Measurements from ENCODE around the gene FOXS1. TPM values are rescaled to one million over a fixed set of nuclear protein-coding genes. Genes with fewer than 3 reads are reported as not detected.

The FOXS1 gene
- total and polyA plus RNA-seq, 9 donors = 0.40 to 5.0 (median 0.69) TPM; not detected in 2

GRCh38 chr20:31806564-31807355, 38.6 kb downstream of the FOXS1 start:
- no peak overlapping the region for H3K4me3 ChIP-seq
- no peak overlapping the region for H3K27ac ChIP-seq
- H3K27me3 ChIP-seq = no peaks in the 10 kb centered on the region
- TF ChIP-seq EP300 (IDR thresholded peaks at IDR 0.05) = no peak
- no peak for TF ChIP-seq POLR2A (IDR thresholded peaks at IDR 0.05)
- TF ChIP-seq CTCF (IDR thresholded peaks at IDR 0.05) = no peak
- H3K4me1 ChIP-seq (ENCODE audit: insufficient read depth) = no peaks in the 10 kb centered on the region
- no peaks in the 10 kb centered on the region for H3K36me3 ChIP-seq
- no peaks in the 10 kb centered on the region for H3K9me3 ChIP-seq
- intact Hi-C loops (cut with DNase I) = no loop called here
- WGBS, 3 donors = 77 to 84% (median 78%) methylated on average over 8 of the region's 8 CpGs
- DNase-seq = no peak

GRCh38 chr20:31803552-31804291, 41.7 kb downstream of the FOXS1 start:
- H3K27ac ChIP-seq = no peak overlapping the region
- H3K4me3 ChIP-seq = no peak overlapping the region
- DNase-seq = no peak
- H3K36me3 ChIP-seq = no peaks in the 10 kb centered on the region
- no peak for TF ChIP-seq EP300 (IDR thresholded peaks at IDR 0.05)
- TF ChIP-seq CTCF (IDR thresholded peaks at IDR 0.05) = no peak
- no peak for TF ChIP-seq POLR2A (IDR thresholded peaks at IDR 0.05)
- 91 to 95% (median 93%) methylated on average over 7 of the region's 7 CpGs for WGBS, 3 donors
- no peaks in the 10 kb centered on the region for H3K4me1 ChIP-seq (ENCODE audit: insufficient read depth)
- no peaks in the 10 kb centered on the region for H3K27me3 ChIP-seq
- no peaks in the 10 kb centered on the region for H3K9me3 ChIP-seq
- intact Hi-C loops (cut with DNase I) = no loop called here

- WGBS, 3 donors = 76 to 86% (median 76%) methylated on average over 7 of the region's 7 CpGs
- no peak for DNase-seq
- H3K4me3 ChIP-seq = no peak overlapping the region
- no peak for TF ChIP-seq EP300 (IDR thresholded peaks at IDR 0.05)
- TF ChIP-seq POLR2A (IDR thresholded peaks at IDR 0.05) = no peak
- TF ChIP-seq CTCF (IDR thresholded peaks at IDR 0.05) = no peak
- H3K27me3 ChIP-seq = no peaks in the 10 kb centered on the region
- no peaks in the 10 kb centered on the region for H3K36me3 ChIP-seq
- intact Hi-C loops (cut with DNase I) = no loop called here
- no peaks in the 10 kb centered on the region for H3K9me3 ChIP-seq
- no peak overlapping the region for H3K27ac ChIP-seq
- no peaks in the 10 kb centered on the region for H3K4me1 ChIP-seq (ENCODE audit: insufficient read depth)
Observed at GRCh38 chr20:31801508-31801907, 43.9 kb downstream of the FOXS1 start.

- Histone ChIP-seq H3K9me3 (no peaks in the 10 kb centered on the region), H3K4me1 (ENCODE audit: insufficient read depth) (no peaks in the 10 kb centered on the region), H3K36me3 (no peaks in the 10 kb centered on the region), H3K27me3 (no peaks in the 10 kb centered on the region), H3K4me3 (no peak overlapping the region), H3K27ac (no peak overlapping the region)
- no peak for DNase-seq
- no peak for TF ChIP-seq POLR2A (IDR thresholded peaks at IDR 0.05)
- no peak for TF ChIP-seq CTCF (IDR thresholded peaks at IDR 0.05)
- TF ChIP-seq EP300 (IDR thresholded peaks at IDR 0.05) = no peak
- intact Hi-C loops (cut with DNase I) = no loop called here
- WGBS, 3 donors = 85 to 91% (median 87%) methylated on average over 3 of the region's 3 CpGs
Observed at GRCh38 chr20:31797364-31797763, 48.0 kb downstream of the FOXS1 start.

Small RNAs within 50 kb of the gene (small RNA-seq; reads per million reads assigned to genes)
- gene AL160175.1 = not detected

Other genes starting within 250 kb of the FOXS1 start
- 100 to 1,000 TPM in 3 of 7 donors, 10 to 100 TPM in 4; 42.6 to 353 (median 64.2) TPM for gene ID1, start 240.3 kb downstream of the FOXS1 start, total RNA-seq
- gene ID1, start 240.3 kb downstream of the FOXS1 start, polyA plus RNA-seq = 10 to 100 TPM; 26.0 to 86.9 TPM
- gene COX4I2, start 207.7 kb downstream of the FOXS1 start, total RNA-seq = 1 to 10 TPM in 6 of 7 donors, not detected in 1; 1.1 to 3.5 (median 2.1) TPM
- 1 to 10 TPM; 3.5 to 6.6 TPM for gene COX4I2, start 207.7 kb downstream of the FOXS1 start, polyA plus RNA-seq
- gene BCL2L1, start 122.7 kb downstream of the FOXS1 start, total RNA-seq = 10 to 100 TPM; 21.7 to 65.1 (median 40.4) TPM
- 10 to 100 TPM; 31.6 to 35.6 TPM for gene BCL2L1, start 122.7 kb downstream of the FOXS1 start, polyA plus RNA-seq
- 1 to 10 TPM in 2 of 7 donors, under 1 TPM in 5; 0.10 to 1.6 (median 0.47) TPM for gene TPX2, start 106.3 kb downstream of the FOXS1 start, total RNA-seq
- gene TPX2, start 106.3 kb downstream of the FOXS1 start, polyA plus RNA-seq = 1 to 10 TPM in 1 of 2 donors, under 1 TPM in 1; 0.91 to 5.2 TPM
- under 1 TPM in 1 of 7 donors, not detected in 6; 0.08 TPM for gene MYLK2, start 26.2 kb downstream of the FOXS1 start, total RNA-seq
- gene MYLK2, start 26.2 kb downstream of the FOXS1 start, polyA plus RNA-seq = under 1 TPM; 0.20 to 0.35 TPM
- 10 to 100 TPM in 2 of 7 donors, 1 to 10 TPM in 5; 5.2 to 17.0 (median 6.9) TPM for gene DUSP15, start 24.9 kb upstream of the FOXS1 start, total RNA-seq
- gene DUSP15, start 24.9 kb upstream of the FOXS1 start, polyA plus RNA-seq = 1 to 10 TPM; 2.5 to 8.4 TPM
- 10 to 100 TPM in 1 of 7 donors, 1 to 10 TPM in 1, under 1 TPM in 5; 0.25 to 10.6 (median 0.47) TPM for gene TTLL9, start 25.0 kb upstream of the FOXS1 start, total RNA-seq
- under 1 TPM; 0.24 to 0.30 TPM for gene TTLL9, start 25.0 kb upstream of the FOXS1 start, polyA plus RNA-seq
- gene PDRG1, start 106.4 kb upstream of the FOXS1 start, total RNA-seq = 10 to 100 TPM in 1 of 7 donors, 1 to 10 TPM in 6; 6.4 to 12.1 (median 9.4) TPM
- 10 to 100 TPM; 14.0 to 14.1 TPM for gene PDRG1, start 106.4 kb upstream of the FOXS1 start, polyA plus RNA-seq
- gene XKR7, start 122.5 kb upstream of the FOXS1 start, total RNA-seq = not detected
- not detected for gene XKR7, start 122.5 kb upstream of the FOXS1 start, polyA plus RNA-seq
- 1 to 10 TPM; 1.4 to 9.5 (median 2.6) TPM for gene CCM2L, start 164.8 kb upstream of the FOXS1 start, total RNA-seq
- 1 to 10 TPM; 8.9 to 9.9 TPM for gene CCM2L, start 164.8 kb upstream of the FOXS1 start, polyA plus RNA-seq
- 10 to 100 TPM in 1 of 7 donors, 1 to 10 TPM in 6; 1.7 to 11.4 (median 3.3) TPM for gene HCK, start 206.6 kb upstream of the FOXS1 start, total RNA-seq
- gene HCK, start 206.6 kb upstream of the FOXS1 start, polyA plus RNA-seq = 1 to 10 TPM; 3.4 to 8.9 TPM